Skeletal muscle tissue (tissue), 4 donors: ENCODE results near the gene GLIS1. TPM values are rescaled to one million over a fixed set of nuclear protein-coding genes. Genes with fewer than 3 reads are reported as not detected.

Source experiments
- H3K27ac ChIP-seq: one replicate; pipeline ENCODE4 v1.7.0; 2013; ENCODE audit warnings: mild to moderate bottlenecking, low read depth, low read length, inconsistent platforms
- H3K27me3 ChIP-seq, 3 donors: one replicate each; pipeline ENCODE4 v1.7.0; 2013; ENCODE audit warnings: low read length in 3 of 3; ENCODE audit not compliant: control insufficient read depth in 3 of 3, insufficient read depth in 3 of 3
- H3K36me3 ChIP-seq, 3 donors: one replicate each; pipeline ENCODE4 v1.7.0; 2013; ENCODE audit warnings: low read length in 3 of 3; ENCODE audit not compliant: control insufficient read depth in 3 of 3, insufficient read depth in 3 of 3
- H3K4me1 ChIP-seq, 3 donors: one replicate each; pipeline ENCODE4 v1.7.0; 2013; ENCODE audit warnings: low read length in 3 of 3, mild to moderate bottlenecking in 3 of 3; ENCODE audit not compliant: control insufficient read depth in 3 of 3, insufficient read depth in 3 of 3
- H3K4me3 ChIP-seq, 3 donors: one replicate each; pipeline ENCODE4 v1.7.0; 2013; ENCODE audit warnings: low read length in 3 of 3
- H3K9ac ChIP-seq, 3 donors: one replicate each; pipeline ENCODE4 v1.7.0; 2013; ENCODE audit warnings: low read length in 3 of 3, mild to moderate bottlenecking in 3 of 3, moderate library complexity in 2 of 3, low read depth in 1 of 3
- H3K9me3 ChIP-seq, 3 donors: one replicate each; pipeline ENCODE4 v1.7.0; 2013; ENCODE audit warnings: low read length in 3 of 3; ENCODE audit not compliant: control insufficient read depth in 3 of 3
- total RNA-seq: library from RNA; depleted of rRNA; stranded (reverse); fragments of >200 nt; gene quantifications from one replicate; pipeline ENCODE4 v1.2.3, GENCODE V29; 2014
- donor health status: Osteomylitis.

GLIS1 gene
- total RNA-seq, 1 donor from 2014 or later: not detected

DNA sequence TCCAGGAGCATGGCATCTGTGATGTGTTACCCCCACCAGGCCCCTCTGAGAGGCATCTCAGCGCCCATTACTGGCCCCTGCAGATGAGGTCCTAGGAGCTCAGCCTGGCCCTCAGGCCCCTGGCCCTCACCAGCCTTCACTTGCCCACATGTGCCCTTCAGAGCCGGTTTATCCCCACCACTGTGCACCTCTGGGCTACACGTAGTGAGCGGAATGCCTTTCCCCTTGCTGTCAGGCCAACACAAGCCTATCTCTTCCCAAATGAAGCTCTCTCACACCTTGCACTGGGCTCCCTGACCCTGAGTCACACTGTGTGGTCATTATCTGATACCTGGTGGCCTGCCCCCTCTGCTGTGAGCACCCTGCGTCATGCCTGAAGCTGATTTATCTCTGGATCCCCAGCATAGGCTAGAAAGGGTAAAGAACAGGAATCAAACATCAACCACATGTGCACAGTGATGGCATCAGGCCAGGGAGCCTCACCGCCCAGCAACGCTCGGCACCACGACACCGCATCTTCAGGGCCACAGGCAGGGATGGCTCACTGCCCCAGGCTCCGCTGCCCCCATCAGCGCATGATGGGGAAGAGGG is 49.1 kb downstream of the GLIS1 start:
- no peak overlapping the region for H3K9ac ChIP-seq
- H3K27ac ChIP-seq: no peak overlapping the region
- no peak overlapping the region for H3K4me3 ChIP-seq
- no peaks in the 10 kb centered on the region for H3K9me3 ChIP-seq
- H3K36me3 ChIP-seq: no peaks in the 10 kb centered on the region
- H3K27me3 ChIP-seq: peaks cover 46 to 74% (median 71%) of the 10 kb centered on the region in 3 donors
- no peaks in the 10 kb centered on the region for H3K4me1 ChIP-seq

DNA sequence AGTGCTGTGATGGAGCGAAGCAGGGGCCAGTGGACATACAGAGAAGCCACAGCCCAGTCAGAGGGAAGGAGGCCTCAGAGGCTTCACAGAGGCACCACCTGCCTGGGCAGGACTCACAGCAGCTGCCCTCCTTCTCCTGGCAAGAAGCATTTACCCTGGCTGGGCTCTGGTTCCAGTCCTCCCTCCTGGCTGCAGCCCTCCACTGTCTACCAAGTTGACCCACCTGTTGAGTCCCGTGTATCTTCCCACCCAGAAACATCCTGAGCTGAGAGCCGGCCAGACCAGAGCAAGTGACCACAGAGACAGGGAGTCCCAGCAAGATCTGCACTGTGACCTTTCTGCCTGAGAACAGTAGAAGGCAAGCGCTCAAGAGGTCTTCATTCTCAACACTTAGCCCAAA is 49.7 kb downstream of the GLIS1 start:
- no peak overlapping the region for H3K9ac ChIP-seq
- H3K36me3 ChIP-seq: no peaks in the 10 kb centered on the region
- no peaks in the 10 kb centered on the region for H3K9me3 ChIP-seq
- peaks cover 51 to 80% (median 77%) of the 10 kb centered on the region in 3 donors for H3K27me3 ChIP-seq
- H3K27ac ChIP-seq: no peak overlapping the region
- no peak overlapping the region for H3K4me3 ChIP-seq
- H3K4me1 ChIP-seq: no peaks in the 10 kb centered on the region

DNA sequence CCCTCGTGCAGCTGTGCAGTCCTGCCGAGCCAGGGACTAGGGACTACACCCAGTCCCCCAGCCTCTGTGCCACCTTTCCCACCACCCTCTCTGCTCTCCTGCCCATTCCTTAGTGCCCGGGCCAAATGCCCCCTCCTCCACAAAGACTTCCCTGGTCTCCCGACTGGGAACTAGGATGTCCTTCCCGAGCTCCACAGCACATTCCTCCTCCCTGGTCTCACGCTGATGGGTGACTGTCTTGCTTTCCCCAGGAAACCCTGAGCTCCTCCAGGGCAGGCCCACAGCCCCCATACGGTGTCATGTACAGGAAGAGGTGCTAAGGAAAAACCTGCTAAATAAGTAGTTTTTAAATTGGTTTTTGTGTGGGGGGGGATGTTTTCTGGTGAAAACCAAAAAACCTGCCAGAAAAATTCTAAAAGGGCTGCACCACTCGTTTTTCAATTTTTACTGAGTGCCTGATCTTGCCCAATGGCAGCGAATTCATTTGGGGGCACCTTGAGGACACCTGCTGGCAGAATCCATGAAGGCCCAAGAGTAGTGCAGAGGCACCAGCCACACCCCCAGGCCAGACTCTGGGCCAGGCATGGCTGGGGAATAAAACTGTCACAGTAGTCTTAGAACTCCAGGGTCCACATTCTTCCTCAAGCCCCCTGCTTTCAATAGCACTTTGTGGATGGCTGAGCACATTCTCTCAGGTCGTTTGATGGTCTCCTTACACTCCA is 50.4 kb downstream of the GLIS1 start:
- H3K9me3 ChIP-seq: no peaks in the 10 kb centered on the region
- no peak overlapping the region for H3K27ac ChIP-seq
- H3K4me3 ChIP-seq: no peak overlapping the region
- no peaks in the 10 kb centered on the region for H3K4me1 ChIP-seq
- no peaks in the 10 kb centered on the region for H3K36me3 ChIP-seq
- H3K9ac ChIP-seq: no peak overlapping the region
- H3K27me3 ChIP-seq: peaks cover 53 to 86% (median 82%) of the 10 kb centered on the region in 3 donors

DNA sequence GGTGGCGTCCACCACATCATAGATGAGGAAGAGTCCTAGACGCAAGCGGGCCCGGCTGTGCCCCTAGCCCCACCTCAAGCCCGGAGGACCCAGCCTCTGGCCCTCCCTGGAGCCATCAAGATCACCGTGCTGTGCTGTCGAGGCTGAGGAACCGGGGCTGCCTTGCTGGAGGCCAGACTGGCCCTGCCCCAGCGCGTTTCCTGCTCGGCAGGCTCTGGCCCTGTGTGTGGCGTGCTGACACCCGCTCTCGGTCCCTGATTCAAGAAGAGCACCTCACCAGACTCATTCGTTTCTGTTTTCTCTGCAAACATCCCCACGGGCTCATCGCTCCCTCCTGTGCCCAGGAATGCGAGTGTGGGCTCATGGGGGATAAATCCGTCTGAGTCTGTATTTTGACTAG is 51.1 kb downstream of the GLIS1 start:
- Histone ChIP-seq H3K27me3 (peaks cover 60 to 89% (median 85%) of the 10 kb centered on the region in 3 donors), H3K27ac (no peak overlapping the region), H3K36me3 (no peaks in the 10 kb centered on the region), H3K4me3 (no peak overlapping the region), H3K9ac (no peak overlapping the region), H3K9me3 (no peaks in the 10 kb centered on the region), H3K4me1 (no peaks in the 10 kb centered on the region)

DNA sequence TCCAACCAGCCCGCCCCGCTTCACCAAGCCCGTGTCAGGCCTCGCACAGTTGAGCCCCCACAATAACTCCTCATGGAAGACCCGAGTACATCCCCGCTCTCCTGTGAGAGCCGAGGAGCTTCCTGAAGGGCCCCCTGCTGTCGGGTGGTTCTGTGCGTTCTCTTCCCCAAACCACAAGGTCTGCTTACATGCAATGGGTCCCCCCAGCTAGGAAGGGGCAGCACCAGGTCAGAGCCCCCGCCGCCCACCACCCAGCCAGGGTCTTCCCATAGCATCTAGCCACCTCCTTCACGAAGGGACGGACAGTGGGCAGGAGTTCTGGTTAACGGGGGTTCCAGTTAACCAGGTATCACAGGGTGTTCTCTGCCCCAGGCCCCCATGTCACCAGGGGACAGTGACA is 51.5 kb downstream of the GLIS1 start:
- H3K36me3 ChIP-seq: no peaks in the 10 kb centered on the region
- no peak overlapping the region for H3K27ac ChIP-seq
- no peaks in the 10 kb centered on the region for H3K4me1 ChIP-seq
- no peak overlapping the region for H3K4me3 ChIP-seq
- no peaks in the 10 kb centered on the region for H3K9me3 ChIP-seq
- no peak overlapping the region for H3K9ac ChIP-seq
- H3K27me3 ChIP-seq: peaks cover 61 to 89% (median 86%) of the 10 kb centered on the region in 3 donors

DNA sequence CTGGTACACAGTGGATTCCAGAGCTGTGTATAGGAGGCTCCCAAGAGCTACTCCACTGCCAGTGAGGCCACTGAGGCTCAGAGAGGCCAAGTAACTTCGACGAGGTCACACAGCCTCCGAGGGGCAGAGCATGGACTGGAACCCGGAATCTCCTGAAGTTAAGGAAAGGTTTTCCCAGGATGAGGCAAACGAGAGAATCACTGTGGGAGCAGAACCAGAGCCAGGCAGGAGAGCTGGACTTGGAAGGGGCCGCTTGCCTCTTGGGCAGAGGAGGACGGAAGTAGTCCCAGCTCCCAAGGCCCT is 52.0 kb downstream of the GLIS1 start:
- Histone ChIP-seq H3K9ac (no peak overlapping the region), H3K4me3 (no peak overlapping the region), H3K27ac (no peak overlapping the region), H3K9me3 (no peaks in the 10 kb centered on the region), H3K4me1 (peaks cover 0 to 3% (median 0%) of the 10 kb centered on the region in 3 donors), H3K36me3 (no peaks in the 10 kb centered on the region), H3K27me3 (peaks cover 57 to 91% (median 89%) of the 10 kb centered on the region in 3 donors)

DNA sequence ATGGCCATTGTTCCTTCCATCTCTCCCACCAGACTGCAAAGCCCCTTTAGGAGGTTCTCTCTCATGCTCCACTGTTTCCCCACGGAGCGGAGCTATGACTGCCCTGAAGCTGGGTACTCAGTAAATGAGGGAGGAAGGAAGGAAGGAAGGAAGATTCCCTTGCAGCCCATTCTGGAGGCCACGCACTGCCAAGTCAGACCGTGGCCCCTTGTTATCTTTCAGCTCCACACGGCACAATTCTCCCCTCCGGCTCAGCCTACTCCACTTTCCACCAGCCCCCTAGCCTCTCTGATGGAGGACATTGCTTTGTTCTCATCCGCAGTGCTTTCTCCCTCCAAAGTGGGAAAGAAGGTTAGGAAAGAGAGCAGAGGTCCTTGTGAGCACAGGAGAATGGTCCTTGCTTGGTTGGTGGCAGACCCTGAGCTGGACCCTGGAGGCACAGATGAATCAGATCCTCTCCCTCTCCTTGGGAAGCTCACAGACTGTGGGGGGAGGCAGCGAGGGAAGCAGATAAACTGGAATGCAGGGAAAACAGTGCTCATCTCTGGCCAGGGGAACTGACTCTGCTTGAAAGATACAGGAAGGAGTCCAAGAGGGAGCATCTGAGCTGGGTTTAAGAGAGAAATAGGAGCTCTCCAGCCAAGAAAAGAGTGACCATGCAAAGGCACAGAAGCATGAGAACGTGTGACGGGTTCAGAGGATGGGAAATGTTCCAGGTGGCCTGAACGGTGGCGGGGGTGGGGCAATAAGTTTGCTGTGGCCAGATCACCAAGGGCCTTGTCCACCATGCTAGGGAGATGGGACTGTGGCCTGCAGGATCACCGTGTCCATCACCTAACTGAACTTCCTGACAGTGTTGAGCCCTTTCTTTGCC is 52.6 kb downstream of the GLIS1 start:
- Histone ChIP-seq H3K27me3 (peaks cover 52 to 89% (median 89%) of the 10 kb centered on the region in 3 donors), H3K4me1 (peaks cover 0 to 7% (median 4%) of the 10 kb centered on the region in 3 donors), H3K27ac (no peak overlapping the region), H3K9ac (no peak overlapping the region), H3K9me3 (no peaks in the 10 kb centered on the region), H3K4me3 (no peak overlapping the region), H3K36me3 (no peaks in the 10 kb centered on the region)

DNA sequence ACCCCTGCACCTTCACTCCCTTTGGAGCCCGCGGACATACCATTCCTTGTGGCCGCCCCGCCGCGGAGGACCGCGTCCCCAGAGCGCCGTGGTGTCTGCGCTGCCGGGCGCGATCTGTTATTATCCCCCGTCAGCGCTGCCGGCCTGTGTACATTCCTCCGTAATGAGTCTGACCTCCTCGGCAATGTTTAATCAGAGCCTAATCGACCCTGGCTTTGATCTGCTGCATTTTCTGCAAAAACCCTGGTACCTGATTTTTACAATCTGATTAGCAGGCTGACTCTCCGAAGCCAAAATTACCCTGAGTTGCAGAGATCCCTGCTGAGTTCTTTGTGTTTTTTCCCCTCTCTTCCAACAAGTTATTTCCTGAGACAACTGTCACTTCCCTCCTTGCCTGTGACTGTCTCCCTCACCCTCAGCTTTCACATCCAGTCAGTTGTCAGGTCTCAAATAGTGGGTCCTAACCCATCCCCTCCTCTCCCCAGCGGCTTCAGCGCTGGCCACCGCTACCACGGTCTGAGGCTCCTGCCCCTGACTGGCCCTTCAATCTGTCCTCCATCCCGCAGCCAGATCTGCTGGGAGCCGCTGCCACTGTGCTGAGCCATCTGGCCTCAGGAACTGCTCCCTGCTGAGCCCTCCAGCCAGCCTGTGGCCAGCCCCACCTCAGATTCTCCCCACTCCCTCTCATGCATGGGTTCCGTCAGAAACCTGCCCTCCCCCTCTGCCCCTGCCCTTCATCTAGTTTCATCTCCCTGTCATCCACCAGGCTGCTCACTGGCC is 53.5 kb downstream of the GLIS1 start:
- H3K4me1 ChIP-seq: peaks cover 0 to 7% (median 4%) of the 10 kb centered on the region in 3 donors
- H3K36me3 ChIP-seq: no peaks in the 10 kb centered on the region
- no peak overlapping the region for H3K9ac ChIP-seq
- no peak overlapping the region for H3K4me3 ChIP-seq
- no peaks in the 10 kb centered on the region for H3K9me3 ChIP-seq
- peaks cover 52 to 89% (median 85%) of the 10 kb centered on the region in 3 donors for H3K27me3 ChIP-seq
- H3K27ac ChIP-seq: no peak overlapping the region

DNA sequence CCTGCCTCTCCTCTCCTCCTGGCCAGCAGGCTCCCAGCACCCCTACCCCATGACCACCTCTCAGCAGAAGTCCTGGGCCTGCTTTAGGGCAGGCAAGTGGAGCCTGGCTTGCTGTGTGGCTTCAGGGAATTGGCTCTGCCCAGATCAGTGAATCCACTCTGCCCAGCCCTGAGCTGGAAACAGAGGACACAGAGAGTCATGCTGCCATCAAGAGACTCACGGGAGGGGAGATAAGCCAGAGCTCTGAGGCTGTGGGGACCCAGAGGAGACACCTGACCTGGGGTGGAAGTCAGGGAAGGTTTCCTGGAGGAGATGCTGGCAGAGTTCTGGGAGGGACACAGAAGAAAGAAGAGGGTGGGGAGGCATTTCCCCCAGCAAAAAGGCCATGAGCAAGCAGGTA is 54.2 kb downstream of the GLIS1 start:
- Histone ChIP-seq H3K36me3 (no peaks in the 10 kb centered on the region), H3K9me3 (no peaks in the 10 kb centered on the region), H3K9ac (no peak overlapping the region), H3K4me3 (no peak overlapping the region), H3K27ac (no peak overlapping the region), H3K4me1 (peaks cover 0 to 7% (median 4%) of the 10 kb centered on the region in 3 donors), H3K27me3 (peaks cover 49 to 85% (median 81%) of the 10 kb centered on the region in 3 donors)
